ENCODE measurements around the gene CPED1.
"Not testable (repeated sequence)": the region's sequence is repeated elsewhere in the genome, so short reads cannot be mapped to it uniquely, and the experiment has no call there.

The CPED1 gene

GRCh38 chr7:121020249-121020988, 31.9 kb downstream of the CPED1 start:
- no peak for DNase-seq (ENCODE audit: low spot score)

- DNase-seq (ENCODE audit: low spot score) = no peak
These were observed 32.8 kb downstream of the CPED1 start for GRCh38 chr7:121020989-121021969.

DNA sequence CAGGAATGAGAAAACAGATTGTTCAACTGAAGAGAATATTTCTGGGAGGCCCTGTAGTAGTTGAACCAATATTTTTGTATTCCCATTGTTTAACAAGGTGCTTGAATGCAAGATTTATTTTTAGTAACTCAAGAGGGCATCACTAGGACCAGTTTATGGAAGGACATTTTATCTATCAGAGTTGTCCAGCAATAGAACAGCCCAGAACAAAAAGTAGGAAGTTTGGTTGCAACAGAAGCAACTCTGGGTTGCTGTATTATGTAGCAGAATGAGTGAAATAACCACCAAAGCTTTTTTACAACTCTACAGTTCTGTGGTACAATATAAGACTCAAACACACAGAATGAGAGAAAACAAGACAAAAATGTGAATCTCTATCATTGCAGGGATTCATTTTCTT, 34.7 kb downstream of the CPED1 start:
- no peak for DNase-seq (ENCODE audit: low spot score)

DNA sequence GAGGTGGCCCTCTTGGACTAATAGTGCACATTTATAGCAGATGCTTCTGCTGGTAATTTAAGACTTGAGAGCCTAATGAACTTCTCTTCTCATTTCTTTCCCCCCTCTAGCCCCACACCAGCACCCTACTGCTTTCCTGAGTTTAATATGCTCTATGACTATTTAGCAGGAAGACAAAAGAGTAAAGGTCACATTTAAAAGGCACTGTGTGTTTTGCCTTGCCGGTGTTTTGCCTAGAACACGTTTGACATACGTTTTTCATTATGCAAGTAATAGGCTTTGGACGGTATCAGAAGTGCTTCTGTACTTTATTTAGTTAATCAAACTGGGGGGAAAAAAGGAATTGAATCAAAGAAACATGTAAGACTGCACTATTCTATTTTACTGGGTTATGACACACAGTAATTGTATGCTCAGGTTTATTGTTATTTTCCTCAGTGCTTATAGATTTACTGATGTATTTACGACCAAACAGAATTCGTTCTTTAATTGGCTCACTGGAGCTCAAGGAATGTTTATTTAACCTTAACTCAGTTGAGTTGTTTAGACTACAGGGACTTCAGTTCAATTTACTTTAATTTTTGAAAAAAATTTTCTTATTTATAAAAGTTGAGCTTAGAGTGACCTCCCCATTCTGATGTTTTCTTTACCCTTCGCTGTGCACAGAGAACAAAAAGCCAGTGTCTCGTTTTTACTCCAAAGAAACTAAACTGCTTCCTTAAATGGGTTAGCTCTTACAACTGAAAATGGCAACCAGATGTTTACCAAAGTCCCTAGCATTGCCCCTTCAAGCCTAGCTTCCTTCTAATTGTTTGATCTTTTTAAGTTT, 35.4 kb downstream of the CPED1 start:
- DNase-seq (ENCODE audit: low spot score) = no peak

DNA sequence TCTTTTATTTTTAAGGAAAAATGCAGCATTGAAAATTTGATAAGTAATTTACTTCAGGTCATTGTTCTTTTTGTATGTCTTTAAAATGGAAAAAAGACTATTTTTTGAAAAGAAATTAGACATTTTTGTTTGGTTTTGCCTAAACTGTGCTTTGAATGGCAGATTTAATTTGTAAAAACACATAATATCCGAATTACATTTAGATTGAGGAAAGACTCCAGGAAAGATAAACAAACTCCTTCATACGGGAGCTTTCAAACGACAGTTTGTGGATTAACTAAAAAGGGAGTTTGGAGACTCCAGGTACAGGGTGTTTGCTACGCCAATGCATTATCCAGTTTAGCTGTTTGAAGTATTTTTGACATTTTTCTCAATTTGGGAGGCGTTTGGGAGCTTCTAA, 36.1 kb downstream of the CPED1 start:
- DNase-seq (ENCODE audit: low spot score) = no peak

GRCh38 chr7:121026159-121026558, 37.6 kb downstream of the CPED1 start:
- no peak for DNase-seq (ENCODE audit: low spot score)

DNA sequence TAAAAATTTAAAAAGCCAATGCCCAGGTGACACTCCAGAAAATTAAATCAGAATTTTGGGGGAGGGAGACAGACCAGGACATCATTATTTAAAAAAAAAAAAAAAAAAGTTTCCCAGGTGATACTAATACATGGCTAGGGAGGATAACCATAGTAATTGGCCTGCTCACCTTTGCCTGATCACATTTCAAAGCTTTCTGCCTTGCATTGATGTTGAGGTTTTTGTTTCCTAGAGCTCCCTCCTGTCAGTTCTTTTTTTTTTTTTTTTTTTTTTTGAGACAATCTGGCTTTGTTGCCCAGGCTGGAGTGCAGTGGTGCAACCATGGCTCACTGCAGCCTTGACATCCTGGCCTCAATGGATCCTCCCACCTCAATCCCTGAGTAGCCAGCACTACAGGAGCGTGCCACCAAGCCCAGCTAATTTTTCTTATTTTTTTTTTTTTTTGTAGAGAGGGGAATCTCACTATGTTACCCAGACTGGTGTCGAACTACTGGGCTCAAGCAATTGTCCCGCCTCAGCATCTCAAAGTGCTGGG, 38.1 kb downstream of the CPED1 start:
- DNase-seq (ENCODE audit: low spot score) = no peak

DNA sequence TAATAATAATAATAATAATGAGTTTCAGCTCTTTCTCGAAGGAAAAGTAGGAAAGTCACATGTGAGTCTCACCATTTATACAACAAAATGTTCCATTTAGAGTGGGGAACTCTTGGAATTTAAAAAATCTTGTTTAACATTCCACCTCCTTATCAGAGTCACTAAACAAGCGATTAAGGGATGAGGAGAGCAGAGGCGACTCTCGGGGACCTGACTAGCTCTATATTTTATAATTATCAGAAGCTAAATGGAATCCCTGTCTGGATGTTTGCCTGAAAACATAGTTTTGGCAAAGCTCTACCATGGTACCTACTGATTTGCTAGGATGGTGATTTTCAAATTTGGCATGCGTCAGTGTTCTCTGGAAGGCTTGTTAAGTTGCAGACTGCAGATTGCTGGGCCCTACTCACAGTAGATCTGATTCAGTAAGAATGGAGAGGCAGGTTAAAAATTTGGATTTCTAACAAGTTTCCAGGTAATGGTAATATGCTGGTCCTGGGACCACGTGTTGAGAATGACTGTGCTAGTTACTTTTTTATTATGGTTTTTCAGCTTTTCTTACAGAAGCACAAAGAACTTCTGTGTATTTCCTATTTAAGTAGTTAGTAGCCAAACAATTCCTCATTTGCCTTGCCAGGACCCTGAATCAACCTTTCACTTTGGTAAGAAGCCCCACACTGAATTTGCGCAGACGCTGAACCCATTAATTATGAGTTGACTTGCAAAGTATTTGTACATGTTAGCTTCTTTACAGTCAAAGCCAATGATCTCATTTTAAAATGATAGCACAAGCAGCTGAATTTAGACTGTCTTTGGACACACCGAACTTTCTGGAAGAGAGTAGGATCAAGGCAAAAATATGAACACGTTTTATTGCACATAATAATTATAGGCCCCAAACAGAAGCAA, 39.5 kb downstream of the CPED1 start:
- DNase-seq (ENCODE audit: low spot score) = no peak

GRCh38 chr7:121029302-121029701, 40.8 kb downstream of the CPED1 start:
- DNase-seq (ENCODE audit: low spot score) = no peak

- no peak for DNase-seq (ENCODE audit: low spot score)
These were observed 41.8 kb downstream of the CPED1 start for GRCh38 chr7:121030308-121030707.

- DNase-seq (ENCODE audit: low spot score) = no peak
These were observed 44.3 kb downstream of the CPED1 start for GRCh38 chr7:121032645-121033460.

- no peak for DNase-seq (ENCODE audit: low spot score)
These were observed 46.4 kb downstream of the CPED1 start for GRCh38 chr7:121034929-121035328.

- DNase-seq (ENCODE audit: low spot score) = not testable (repeated sequence)
These were observed 48.3 kb downstream of the CPED1 start for GRCh38 chr7:121036776-121037175.

DNA sequence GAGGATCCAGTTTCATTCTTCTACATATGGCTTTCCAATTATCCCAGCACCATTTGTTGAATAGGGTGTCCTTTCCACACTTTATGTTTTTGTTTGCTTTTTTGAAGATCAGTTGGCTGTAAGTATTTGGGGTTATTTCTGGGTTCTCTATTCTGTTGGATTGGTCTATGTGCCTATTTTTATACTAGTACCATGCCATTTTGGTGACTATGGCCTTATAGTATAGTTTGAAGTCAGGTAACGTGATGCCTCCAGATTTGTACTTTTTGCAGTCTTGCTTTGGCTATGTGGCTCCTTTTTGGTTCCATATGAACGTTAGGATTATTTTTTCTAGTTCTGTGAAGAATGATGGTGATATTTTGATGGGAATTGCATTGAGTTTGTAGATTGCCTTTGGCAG, 48.8 kb downstream of the CPED1 start:
- not testable (repeated sequence) for DNase-seq (ENCODE audit: low spot score)

GRCh38 chr7:121037957-121038716, 49.6 kb downstream of the CPED1 start:
- DNase-seq (ENCODE audit: low spot score) = no peak

DNA sequence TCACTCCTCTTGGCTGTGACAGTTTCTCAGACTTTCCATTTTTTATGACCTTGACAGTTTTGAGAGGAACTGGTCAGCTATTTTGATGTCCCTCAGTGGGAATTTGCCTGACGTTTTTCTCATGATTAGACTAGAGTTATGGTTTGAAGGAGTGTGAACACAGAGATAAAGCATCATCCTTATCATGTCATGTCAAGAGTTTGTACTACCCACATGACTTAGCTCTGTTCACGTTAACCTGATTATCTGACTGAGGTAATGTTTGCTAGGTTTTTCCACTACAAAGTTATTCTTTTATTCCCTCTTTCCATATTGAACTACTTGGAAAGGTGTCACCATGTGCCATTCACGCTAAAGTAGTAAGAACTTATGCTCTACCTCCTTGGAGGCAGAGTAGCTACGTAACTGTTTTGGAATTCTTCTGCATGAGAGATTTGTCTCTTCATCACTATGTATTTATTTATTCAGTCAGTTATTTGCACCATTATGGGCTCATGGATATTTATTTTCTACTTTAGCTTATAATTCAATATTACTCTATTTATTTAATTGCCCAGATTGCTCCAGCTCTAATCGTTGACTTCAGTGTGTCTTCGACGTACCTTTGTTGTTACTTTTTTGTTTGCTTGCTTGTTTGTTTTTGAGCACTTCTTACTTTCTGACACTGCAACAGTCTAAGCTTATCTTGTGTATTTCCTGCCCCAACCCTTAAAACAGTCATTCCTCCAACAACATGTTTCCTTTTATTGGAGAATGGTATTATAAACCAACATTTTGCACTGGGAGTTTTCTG, 50.4 kb downstream of the CPED1 start:
- DNase-seq (ENCODE audit: low spot score) = no peak

- no peak for DNase-seq (ENCODE audit: low spot score)
These were observed 51.0 kb downstream of the CPED1 start for GRCh38 chr7:121039510-121039822.

- no peak for DNase-seq (ENCODE audit: low spot score)
These were observed 51.5 kb downstream of the CPED1 start for GRCh38 chr7:121039994-121040393.

Measured in RKO (cell line).